GM21786 (cell line): ENCODE measurements around the gene ZBTB47.

Experiments used
- ATAC-seq: cut with Tn5 transposase; IDR thresholded peaks from one replicate; pipeline ENCODE4 v1.9.1; 2021; ENCODE audit not compliant: unreplicated experiment

ZBTB47 gene

GRCh38 chr3:42653560-42654330 lies at the start of gene ZBTB47:
Gene ZBTB47 (plus strand): TSS chr3:42653697. CDS start chr3:42658356, 4,659 bp downstream.
- no peak for ATAC-seq

- no peak for ATAC-seq
Observed at GRCh38 chr3:42605546-42606173, 47.8 kb upstream of the ZBTB47 start.

GRCh38 chr3:42608581-42608980 lies 44.9 kb upstream of the ZBTB47 start:
- ATAC-seq = no peak

- no peak for ATAC-seq
Observed at GRCh38 chr3:42610976-42611375, 42.5 kb upstream of the ZBTB47 start.

GRCh38 chr3:42612217-42612616 lies 41.3 kb upstream of the ZBTB47 start:
- no peak for ATAC-seq

- no peak for ATAC-seq
Observed at GRCh38 chr3:42612928-42613327, 40.6 kb upstream of the ZBTB47 start.

GRCh38 chr3:42613462-42613861 lies 40.0 kb upstream of the ZBTB47 start:
- no peak for ATAC-seq

- ATAC-seq = no peak
Observed at GRCh38 chr3:42631620-42632019, 21.9 kb upstream of the ZBTB47 start.

- no peak for ATAC-seq
Observed at GRCh38 chr3:42632146-42632545, 21.4 kb upstream of the ZBTB47 start.

- ATAC-seq = no peak
Observed at GRCh38 chr3:42633544-42633943, 20.0 kb upstream of the ZBTB47 start.

GRCh38 chr3:42635111-42635510 lies 18.4 kb upstream of the ZBTB47 start:
- ATAC-seq = peak; percentile 49

GRCh38 chr3:42637001-42637400 lies 16.5 kb upstream of the ZBTB47 start:
- no peak for ATAC-seq

GRCh38 chr3:42638339-42638842 lies 15.1 kb upstream of the ZBTB47 start:
- peak; percentile 44 for ATAC-seq

- ATAC-seq = no peak
Observed at GRCh38 chr3:42639192-42639591, 14.3 kb upstream of the ZBTB47 start.

- ATAC-seq = no peak
Observed at GRCh38 chr3:42640129-42640528, 13.4 kb upstream of the ZBTB47 start.

- no peak for ATAC-seq
Observed at GRCh38 chr3:42640771-42641370, 12.6 kb upstream of the ZBTB47 start.

GRCh38 chr3:42647821-42648459 lies 5.6 kb upstream of the ZBTB47 start:
- ATAC-seq = no peak

- ATAC-seq = no peak
Observed at GRCh38 chr3:42649006-42649405, 4.5 kb upstream of the ZBTB47 start.

- no peak for ATAC-seq
Observed at GRCh38 chr3:42649783-42650182, 3.7 kb upstream of the ZBTB47 start.

GRCh38 chr3:42651248-42652091 lies 2.0 kb upstream of the ZBTB47 start:
- no peak for ATAC-seq

GRCh38 chr3:42652251-42652610 lies 1.3 kb upstream of the ZBTB47 start:
- peak; percentile 26 for ATAC-seq
